WTC11 (cell line): ENCODE data around the gene CLDN3. TPM values are rescaled to one million over a fixed set of nuclear protein-coding genes. Genes with fewer than 3 reads are reported as not detected.
A peak's percentile ranks its signal among the peaks of the same experiment; 100 is the strongest.

Experiments
- ATF1 ChIP-seq: sonication (generic); formaldehyde crosslinking; IDR thresholded peaks from 2 replicates; pipeline ENCODE4 v1.8.1; 2023; ENCODE audit warnings: mild to moderate bottlenecking, moderate library complexity, missing genetic modification reagents
- CDX4 ChIP-seq: fragments of 250-450 bp; sonication (Bioruptor Pico); IDR thresholded peaks from 2 replicates; pipeline ENCODE4 v1.9.0; 2021; ENCODE audit warnings: moderate library complexity, mild to moderate bottlenecking, inconsistent platforms, borderline replicate concordance
- CREM ChIP-seq: sonication (generic); formaldehyde crosslinking; IDR thresholded peaks from 2 replicates; pipeline ENCODE4 v1.8.1; 2022; ENCODE audit warnings: mild to moderate bottlenecking, missing genetic modification reagents, moderate library complexity
- ELF4 ChIP-seq: sonication (generic); formaldehyde crosslinking; IDR thresholded peaks from 2 replicates; pipeline ENCODE4 v1.8.1; 2022; ENCODE audit warnings: low read depth, mild to moderate bottlenecking, moderate library complexity, missing genetic modification reagents
- EMX1 ChIP-seq: fragments of 250-450 bp; sonication (Bioruptor Pico); IDR thresholded peaks from 2 replicates; pipeline ENCODE4 v1.8.0; 2021; ENCODE audit warnings: mild to moderate bottlenecking
- ETV6 ChIP-seq: sonication (generic); formaldehyde crosslinking; IDR thresholded peaks from 2 replicates; pipeline ENCODE4 v1.8.1; 2022; ENCODE audit warnings: mild to moderate bottlenecking, missing genetic modification reagents
- FOXP4 ChIP-seq: sonication (generic); formaldehyde crosslinking; IDR thresholded peaks from 2 replicates; pipeline ENCODE4 v1.8.0; 2022; ENCODE audit warnings: mild to moderate bottlenecking, missing genetic modification reagents
- GABPB1 ChIP-seq: sonication (generic); formaldehyde crosslinking; IDR thresholded peaks from 2 replicates; pipeline ENCODE4 v1.8.1; 2023; ENCODE audit warnings: mild to moderate bottlenecking, missing genetic modification reagents
- GTF2I ChIP-seq: fragments of 250-450 bp; sonication (Bioruptor Pico); conservative IDR thresholded peaks from 2 replicates; pipeline ENCODE4 v1.4.0; 2021; ENCODE audit warnings: mild to moderate bottlenecking
- HMGXB4 ChIP-seq: sonication (generic); formaldehyde crosslinking; IDR thresholded peaks from 2 replicates; pipeline ENCODE4 v1.8.1; 2023; ENCODE audit warnings: mild to moderate bottlenecking, moderate library complexity, missing genetic modification reagents
- IRF1 ChIP-seq: sonication (generic); formaldehyde crosslinking; IDR thresholded peaks from 2 replicates; pipeline ENCODE4 v1.8.0; 2023; ENCODE audit warnings: missing genetic modification reagents
- JAZF1 ChIP-seq: fragments of 250-450 bp; sonication (Bioruptor Pico); IDR thresholded peaks from 2 replicates; pipeline ENCODE4 v1.9.0; 2021; ENCODE audit warnings: moderate library complexity, mild to moderate bottlenecking, inconsistent platforms
- KAT7 ChIP-seq: sonication (generic); formaldehyde crosslinking; IDR thresholded peaks from 2 replicates; pipeline ENCODE4 v1.8.1; 2023; ENCODE audit warnings: missing genetic modification reagents, mild to moderate bottlenecking, borderline replicate concordance
- MXD4 ChIP-seq: fragments of 250-450 bp; sonication (Bioruptor Pico); IDR thresholded peaks from 2 replicates; pipeline ENCODE4 v1.8.0; 2021; ENCODE audit warnings: mild to moderate bottlenecking, moderate library complexity, borderline replicate concordance
- NFATC4 ChIP-seq: fragments of 250-450 bp; sonication (Bioruptor Pico); IDR thresholded peaks from 2 replicates; pipeline ENCODE4 v1.9.0; 2021; ENCODE audit warnings: mild to moderate bottlenecking
- NR3C1 ChIP-seq: sonication (generic); formaldehyde crosslinking; conservative IDR thresholded peaks from 2 replicates; pipeline ENCODE4 v1.8.1; 2023; ENCODE audit warnings: low read depth, mild to moderate bottlenecking, missing genetic modification reagents
- RORB ChIP-seq: fragments of 250-450 bp; sonication (Bioruptor Pico); IDR thresholded peaks from 2 replicates; pipeline ENCODE4 v1.9.0; 2021; ENCODE audit warnings: mild to moderate bottlenecking
- SMAD3 ChIP-seq: sonication (generic); formaldehyde crosslinking; IDR thresholded peaks from 2 replicates; pipeline ENCODE4 v1.8.0; 2022; ENCODE audit warnings: missing genetic modification reagents, mild to moderate bottlenecking, borderline replicate concordance
- TCF7 ChIP-seq: sonication (generic); formaldehyde crosslinking; IDR thresholded peaks from 2 replicates; pipeline ENCODE4 v1.8.0; 2022; ENCODE audit warnings: mild to moderate bottlenecking, low read depth, missing genetic modification reagents, moderate library complexity
- USF2 ChIP-seq: sonication (generic); formaldehyde crosslinking; IDR thresholded peaks from 2 replicates; pipeline ENCODE4 v1.8.1; 2023; ENCODE audit warnings: mild to moderate bottlenecking, missing genetic modification reagents, moderate library complexity
- ZBTB21 ChIP-seq: sonication (generic); formaldehyde crosslinking; IDR thresholded peaks from 2 replicates; pipeline ENCODE4 v1.8.1; 2023; ENCODE audit warnings: mild to moderate bottlenecking, missing genetic modification reagents, borderline replicate concordance
- ZMAT4 ChIP-seq: fragments of 250-450 bp; sonication (Bioruptor Pico); IDR thresholded peaks from 2 replicates; pipeline ENCODE4 v1.9.0; 2021; ENCODE audit warnings: mild to moderate bottlenecking
- ZNF232 ChIP-seq: sonication (generic); formaldehyde crosslinking; IDR thresholded peaks from 2 replicates; pipeline ENCODE4 v1.8.0; 2022; ENCODE audit warnings: mild to moderate bottlenecking, missing genetic modification reagents
- ZNF425 ChIP-seq: fragments of 250-450 bp; sonication (Bioruptor Pico); conservative IDR thresholded peaks from 2 replicates; pipeline ENCODE4 v1.9.0; 2021; ENCODE audit warnings: mild to moderate bottlenecking
- ZNF532 ChIP-seq: fragments of 250-450 bp; sonication (Bioruptor Pico); IDR thresholded peaks from 2 replicates; pipeline ENCODE4 v1.9.0; 2021; ENCODE audit warnings: mild to moderate bottlenecking, borderline replicate concordance
- total RNA-seq: library from RNA; stranded (reverse); gene quantifications from 3 replicates; pipeline ENCODE4 v1.2.3, GENCODE V29; 2021

The CLDN3 gene
- total RNA-seq, 1 experiment from 2014 or later, result 20.7 TPM

GRCh38 chr7:73770002-73770859 lies at the start of gene CLDN3 (continued):
- TF ChIP-seq ZNF232 (CRISPR knock-in tag), result peak; percentile 75; the same call in 1 of the 2 replicates
- TF ChIP-seq CDX4 (CRISPR knock-in tag), result no peak
- TF ChIP-seq ZNF532 (CRISPR knock-in tag), result no peak
- no peak for TF ChIP-seq NFATC4 (CRISPR knock-in tag)
- TF ChIP-seq FOXP4, result peak; percentile 51; the same call in 1 of the 2 replicates
- TF ChIP-seq RORB (CRISPR knock-in tag), result no peak
- TF ChIP-seq MXD4 (CRISPR knock-in tag), result no peak
- TF ChIP-seq ATF1 (CRISPR knock-in tag), result no peak
- TF ChIP-seq CREM (CRISPR knock-in tag), result no peak; the same call in 1 of the 2 replicates
- peak; percentile 90 for TF ChIP-seq HMGXB4 (CRISPR knock-in tag)
- TF ChIP-seq USF2 (CRISPR knock-in tag), result peak; percentile 59
- no peak for TF ChIP-seq ZMAT4 (CRISPR knock-in tag)
- no peak for TF ChIP-seq GTF2I (CRISPR knock-in tag)
- no peak for TF ChIP-seq KAT7 (CRISPR knock-in tag)
- TF ChIP-seq GABPB1 (CRISPR knock-in tag), result no peak
- 0 out of 2 replicates have a peak, but pooled peaks have one; percentile 30 for TF ChIP-seq SMAD3 (CRISPR knock-in tag)
- no peak for TF ChIP-seq ELF4
- 0 out of 2 replicates have a peak, but pooled peaks have one; percentile 59 for TF ChIP-seq NR3C1 (CRISPR knock-in tag)
- TF ChIP-seq ZBTB21, result peak; percentile 47
- no peak for TF ChIP-seq EMX1 (CRISPR knock-in tag)
- no peak for TF ChIP-seq ZNF425 (CRISPR knock-in tag)
- TF ChIP-seq ETV6 (CRISPR knock-in tag), result peak; percentile 95; the same call in 1 of the 2 replicates
- TF ChIP-seq IRF1 (CRISPR knock-in tag), result 0 out of 2 replicates have a peak, but pooled peaks have one; percentile 27
- TF ChIP-seq TCF7 (CRISPR knock-in tag), result peak; percentile 78; the same call in 1 of the 2 replicates
- no peak for TF ChIP-seq JAZF1 (CRISPR knock-in tag)
